COLO829 (cell line): ENCODE measurements around the gene LRP4.
A peak's percentile ranks its signal among the peaks of the same experiment; 100 is the strongest.

ENCODE experiments used
- DNase-seq: peaks from one replicate; pipeline ENCODE4 v3.0.0; 2012; ENCODE audit warnings: low spot score

LRP4 gene

GRCh38 chr11:46846510-46846830 lies 71.9 kb downstream of the LRP4 start:
- no peak for DNase-seq

- DNase-seq, result peak; percentile 94
These were observed 72.4 kb downstream of the LRP4 start, which contains the start of gene CKAP5 for GRCh38 chr11:46845740-46846509. CKAP5 (minus strand) TSS chr11:46846280; CDS start chr11:46821231, 25,049 bp downstream.

GRCh38 chr11:46845440-46845739 lies 73.0 kb downstream of the LRP4 start:
- DNase-seq, result no peak

- no peak for DNase-seq
These were observed 78.2 kb downstream of the LRP4 start for GRCh38 chr11:46840116-46840515.

- no peak for DNase-seq
These were observed 79.8 kb downstream of the LRP4 start for GRCh38 chr11:46838501-46838900.

GRCh38 chr11:46837860-46838259 lies 80.5 kb downstream of the LRP4 start:
- DNase-seq, result no peak

GRCh38 chr11:46836870-46837269 lies 81.5 kb downstream of the LRP4 start:
- DNase-seq, result no peak

- no peak for DNase-seq
These were observed 81.9 kb downstream of the LRP4 start for GRCh38 chr11:46836431-46836830.

GRCh38 chr11:46835897-46836296 lies 82.5 kb downstream of the LRP4 start:
- no peak for DNase-seq

- DNase-seq, result no peak
These were observed 83.5 kb downstream of the LRP4 start for GRCh38 chr11:46834821-46835220.

GRCh38 chr11:46832511-46833214 lies 85.7 kb downstream of the LRP4 start:
- DNase-seq, result no peak

- DNase-seq, result no peak
These were observed 90.4 kb downstream of the LRP4 start for GRCh38 chr11:46827995-46828394.

GRCh38 chr11:46826310-46827044 lies 91.9 kb downstream of the LRP4 start:
- DNase-seq, result peak; percentile 45

GRCh38 chr11:46808799-46809431 lies 109.4 kb downstream of the LRP4 start:
- DNase-seq, result peak; percentile 21
